Upper lobe of left lung (tissue), 4 donors: ENCODE data around the gene F5.

ENCODE experiments used
- CTCF ChIP-seq, 6 experiments: fragments of 450-650 bp in 4 of 6; fragments of 200-600 bp in 2 of 6; sonication (generic) in 2 of 6; IDR thresholded peaks; one replicate each; pipeline ENCODE4 v1.5.1; 2016 to 2019; ENCODE audit warnings: antibody characterized with exemption in 6 of 6
- EP300 ChIP-seq, 4 donors: sonication (generic); formaldehyde crosslinking; IDR thresholded peaks; one replicate each; pipeline ENCODE4 v1.5.1; 2017; ENCODE audit warnings: antibody characterized with exemption in 4 of 4, control low read depth in 2 of 4
- POLR2A ChIP-seq, 4 donors: fragments of 450-650 bp; IDR thresholded peaks; one replicate each; pipeline ENCODE4 v1.5.1; 2016 to 2017; ENCODE audit warnings: antibody characterized with exemption in 4 of 4, mild to moderate bottlenecking in 2 of 4
- POLR2AphosphoS5 ChIP-seq, 2 donors: sonication (generic); formaldehyde crosslinking; IDR thresholded peaks; one replicate each; pipeline ENCODE4 v1.5.1; 2017; ENCODE audit warnings: antibody characterized with exemption in 2 of 2

DNA sequence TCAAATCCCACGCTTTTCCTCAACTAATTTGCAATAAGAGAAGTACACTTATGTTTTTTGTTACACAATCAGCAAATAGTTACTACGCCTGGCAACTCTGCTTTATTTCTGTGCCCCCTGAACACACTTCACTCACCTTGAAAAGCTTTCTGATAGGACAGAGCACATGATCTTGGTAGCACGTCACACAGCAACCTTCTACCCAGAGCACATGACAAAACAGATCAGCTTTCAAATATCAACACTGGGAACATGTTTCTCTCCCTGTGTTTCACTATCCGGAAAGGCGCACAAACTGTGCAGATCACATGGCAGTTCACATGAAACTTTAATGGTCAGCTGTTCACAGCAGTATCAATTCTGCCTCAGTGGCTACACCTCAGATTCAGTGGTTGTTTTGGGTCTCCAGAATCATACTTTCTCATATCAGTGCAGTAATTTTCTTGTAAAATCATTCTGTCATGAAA lies 102.7 kb downstream of the F5 start:
- TF ChIP-seq CTCF (IDR thresholded peaks at IDR 0.05), result no peak
- TF ChIP-seq POLR2AphosphoS5 (IDR thresholded peaks at IDR 0.05), result peak in 1 of 2 donors; percentile 57
- TF ChIP-seq EP300 (IDR thresholded peaks at IDR 0.05), result peak in 1 of 4 donors; percentile 74
- TF ChIP-seq POLR2A (IDR thresholded peaks at IDR 0.05), result peak in 2 of 4 donors; percentile 45 to 46
